Gastroesophageal sphincter (tissue), 3 donors: ENCODE results near the gene CH25H.

Experiments
- CTCF ChIP-seq, 4 experiments: fragments of 200-600 bp in 2 of 4; fragments of 450-650 bp in 2 of 4; sonication (generic) in 1 of 4; IDR thresholded peaks; one replicate each; pipeline ENCODE4 v1.5.1; 2017 to 2019; ENCODE audit warnings: antibody characterized with exemption in 4 of 4, mild to moderate bottlenecking in 2 of 4, moderate library complexity in 2 of 4
- POLR2A ChIP-seq, 2 donors: fragments of 450-650 bp; IDR thresholded peaks; one replicate each; pipeline ENCODE4 v1.6.1; 2017; ENCODE audit warnings: antibody characterized with exemption in 2 of 2, mild to moderate bottlenecking in 2 of 2, moderate library complexity in 1 of 2
- POLR2AphosphoS5 ChIP-seq: sonication (generic); formaldehyde crosslinking; IDR thresholded peaks from one replicate; pipeline ENCODE4 v1.6.1; 2017; ENCODE audit warnings: antibody characterized with exemption

GRCh38 chr10:89182894-89183293, 24.2 kb downstream of the CH25H start:
- TF ChIP-seq CTCF (IDR thresholded peaks at IDR 0.05): no peak
- TF ChIP-seq POLR2A (IDR thresholded peaks at IDR 0.05): no peak
- no peak for TF ChIP-seq POLR2AphosphoS5
